Epithelial cell of proximal tubule (primary cell): ENCODE data around the gene GIPC1. TPM values are rescaled to one million over a fixed set of nuclear protein-coding genes. Genes with fewer than 3 reads are reported as not detected.
A peak's percentile ranks its signal among the peaks of the same experiment; 100 is the strongest.

Source experiments
- DNase-seq: peaks from one replicate; pipeline ENCODE4 v3.0.0-alpha.2; 2011; ENCODE audit warnings: low read depth
- H3K4me3 ChIP-seq: 2 replicates; pipeline ENCODE4 v1.5.1; 2011; ENCODE audit warnings: low read depth, mild to moderate bottlenecking, low read length
- CTCF ChIP-seq: conservative IDR thresholded peaks from 2 replicates; pipeline ENCODE4 v1.5.1; 2012; ENCODE audit warnings: low read depth, mild to moderate bottlenecking, low read length
- total RNA-seq: library from RNA; depleted of rRNA; stranded (reverse); fragments of >200 nt; gene quantifications from 2 replicates; pipeline ENCODE4 v1.2.3, GENCODE V29; 2015

The GIPC1 gene
- total RNA-seq, 1 donor from 2014 or later, result 218 TPM

- no peak overlapping the region for H3K4me3 ChIP-seq
- no peak for DNase-seq
- no peak for TF ChIP-seq CTCF
Measured at GRCh38 chr19:14503285-14503684, 7.4 kb upstream of the GIPC1 start.

DNA sequence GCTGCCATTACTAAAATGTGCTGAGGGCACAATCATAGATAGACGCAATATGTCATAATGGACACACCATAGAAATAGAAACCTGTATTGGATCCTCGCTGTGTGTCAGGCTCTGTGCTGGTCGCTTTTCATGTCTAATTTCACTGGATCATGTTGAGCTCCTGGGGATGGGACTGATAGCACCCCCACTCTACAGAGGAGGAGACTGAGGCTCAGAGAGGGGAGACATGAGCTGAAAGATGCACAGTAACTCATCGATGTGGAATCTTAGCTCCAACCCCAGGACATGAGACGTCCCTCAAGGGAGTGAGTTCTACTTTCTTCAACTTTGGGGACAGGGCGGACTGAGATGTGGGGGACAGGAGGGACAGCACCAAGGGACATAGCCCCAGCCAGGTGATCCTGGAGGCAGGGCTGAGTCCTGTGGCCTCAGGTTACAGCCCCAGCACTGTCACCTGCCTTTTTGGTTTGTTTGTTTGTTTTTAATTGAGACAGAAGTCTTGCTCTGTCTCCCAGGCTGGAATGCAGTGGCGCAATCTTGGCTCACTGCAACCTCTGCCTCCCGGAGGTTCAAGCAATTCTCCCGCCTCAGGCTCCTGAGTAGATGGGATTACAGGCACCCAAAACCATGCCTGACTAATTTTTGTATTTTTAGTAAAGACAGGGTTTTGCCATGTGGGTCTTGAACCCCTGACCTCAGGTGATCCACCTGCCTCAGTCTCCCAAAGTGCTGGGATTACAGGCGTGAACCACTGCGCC is 6.6 kb upstream of the GIPC1 start:
- no peak for DNase-seq
- no peak for TF ChIP-seq CTCF
- H3K4me3 ChIP-seq, result no peak overlapping the region

- H3K4me3 ChIP-seq, result no peak overlapping the region
- DNase-seq, result no peak
- TF ChIP-seq CTCF, result no peak
Measured at GRCh38 chr19:14497228-14497921, 1.4 kb upstream of the GIPC1 start.

DNA sequence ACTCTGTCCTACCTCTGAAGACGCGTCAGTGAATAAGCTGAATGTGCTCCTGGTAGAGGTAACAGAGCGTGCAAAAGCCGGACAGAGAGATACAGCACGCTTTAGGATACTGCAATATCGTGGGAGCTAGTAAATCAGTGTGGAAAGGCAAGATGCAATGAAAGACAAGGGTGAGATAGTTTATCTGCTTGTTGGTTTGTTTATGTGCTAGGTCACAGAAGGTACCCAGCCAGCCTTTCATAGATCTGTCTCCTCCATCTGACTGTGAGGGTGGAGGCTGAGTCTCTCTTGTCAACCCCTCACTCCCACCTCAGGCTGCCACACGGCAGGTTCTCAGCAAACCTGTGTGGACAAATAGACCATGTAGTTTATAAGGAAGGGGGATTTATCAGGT is 904 bp upstream of the GIPC1 start:
- DNase-seq, result peak; percentile 51
- peak overlapping the region; percentile 50 for H3K4me3 ChIP-seq
- no peak for TF ChIP-seq CTCF

DNA sequence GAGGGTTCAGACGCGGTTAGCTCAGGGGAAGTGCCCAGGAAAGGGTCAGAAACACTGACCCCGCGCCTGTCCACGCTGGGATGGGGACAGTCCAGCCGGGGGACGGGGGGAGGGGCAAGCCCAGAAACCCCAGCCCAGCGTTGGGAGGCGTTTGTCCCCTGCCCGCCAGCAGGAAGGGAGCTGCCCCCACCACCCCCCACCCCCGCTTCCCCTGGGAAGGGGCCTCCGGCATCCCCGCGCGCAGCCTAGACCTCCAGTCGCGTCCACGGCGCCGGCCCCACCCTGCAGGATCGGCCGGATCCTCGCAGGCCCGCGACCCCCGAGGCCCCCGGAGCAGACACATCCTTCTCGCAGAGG is 277 bp downstream of the GIPC1 start:
- no peak for TF ChIP-seq CTCF
- no peak for DNase-seq
- H3K4me3 ChIP-seq, result peak overlapping the region; percentile 74

DNA sequence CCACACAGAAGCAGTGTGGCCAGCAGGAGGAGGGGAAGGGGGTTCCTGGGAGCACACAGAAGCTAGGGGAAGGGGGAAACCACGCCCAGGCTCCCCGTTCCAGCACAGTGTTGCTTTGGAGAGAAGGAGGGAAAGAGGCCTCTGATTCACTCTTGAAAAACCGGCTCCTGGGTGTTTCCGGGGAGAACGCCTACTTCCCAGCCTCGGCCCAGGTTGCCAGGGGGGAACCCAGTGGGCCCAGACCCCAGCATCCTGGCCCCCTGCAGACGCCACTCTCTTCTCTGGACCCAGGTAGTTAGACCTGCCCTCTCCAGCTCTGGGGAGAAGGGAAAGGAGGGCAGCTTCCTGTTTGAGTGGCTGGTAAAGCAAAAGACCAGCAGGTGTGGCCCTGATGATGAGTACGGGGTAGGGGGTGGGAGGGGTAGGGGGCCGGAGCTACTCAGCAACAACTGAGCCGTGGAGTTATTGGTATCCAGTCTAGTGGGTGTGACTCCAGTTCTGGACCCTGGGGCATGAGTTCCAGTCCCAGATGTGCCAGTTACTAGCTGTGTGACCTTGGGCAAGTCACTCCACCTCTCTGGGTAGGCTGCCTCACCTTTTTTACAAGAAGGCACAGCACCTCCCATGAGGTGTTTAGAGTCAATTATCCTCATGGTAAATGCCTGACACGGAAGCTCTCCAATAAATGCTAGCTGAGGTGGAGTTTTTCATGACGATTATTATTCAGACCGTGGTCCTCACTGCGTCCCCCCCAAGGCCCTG is 836 bp downstream of the GIPC1 start:
- no peak for DNase-seq

More for the DNA sequence above, 836 bp downstream of the GIPC1 start:
- TF ChIP-seq CTCF, result no peak
- peak overlapping the region; percentile 74 for H3K4me3 ChIP-seq
